Spleen (tissue), 7 donors: ENCODE results near the gene GABRG3.

ENCODE experiments used
- POLR2AphosphoS5 ChIP-seq, 3 donors: sonication (generic); formaldehyde crosslinking; IDR thresholded peaks; one replicate each; pipeline ENCODE4 v1.5.1; 2017; ENCODE audit warnings: antibody characterized with exemption in 3 of 3
- TF ChIP-seq, protein P1 (sequence below), 11 experiments: fragments of 200-600 bp in 7 of 11; fragments of 450-650 bp in 4 of 11; sonication (generic) in 4 of 11; IDR thresholded peaks in 8 of 11; conservative IDR thresholded peaks in 3 of 11; 1 replicate in 7 of 11; 2 replicates in 4 of 11; pipeline versions ENCODE4 v1.4.0 to v1.8.0; 2016 to 2021; ENCODE audit warnings: antibody characterized with exemption in 11 of 11, inconsistent platforms in 4 of 11, mild to moderate bottlenecking in 1 of 11
- donor health status: DM: no; HTN: no; CAD: no; lungs with moderate emphysema.
- donor health status: DM: no; HTN: no; CAD: no.
- donor health status: DM: no; HTN: no; CAD: no.

DNA sequence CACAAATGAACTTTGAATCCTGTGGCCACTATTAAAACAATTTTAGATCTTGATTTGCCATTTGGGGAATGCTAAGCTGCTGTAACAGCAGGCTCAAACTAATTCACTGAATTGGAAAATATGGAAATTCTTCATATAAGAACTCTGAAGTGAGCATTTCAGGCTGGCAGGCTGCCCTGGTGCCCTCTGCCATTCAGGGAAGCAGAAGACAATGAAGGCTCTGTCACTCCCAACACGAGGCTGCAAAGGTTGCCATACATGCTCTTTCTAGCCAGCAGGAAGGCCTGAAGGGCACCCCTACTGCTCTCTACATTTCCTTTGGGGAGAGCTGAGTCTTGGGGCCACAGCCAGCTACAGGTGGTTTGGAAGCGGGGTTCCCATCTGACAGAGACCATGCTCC is 88.0 kb downstream of the GABRG3 start:
- TF ChIP-seq, protein P1, sequence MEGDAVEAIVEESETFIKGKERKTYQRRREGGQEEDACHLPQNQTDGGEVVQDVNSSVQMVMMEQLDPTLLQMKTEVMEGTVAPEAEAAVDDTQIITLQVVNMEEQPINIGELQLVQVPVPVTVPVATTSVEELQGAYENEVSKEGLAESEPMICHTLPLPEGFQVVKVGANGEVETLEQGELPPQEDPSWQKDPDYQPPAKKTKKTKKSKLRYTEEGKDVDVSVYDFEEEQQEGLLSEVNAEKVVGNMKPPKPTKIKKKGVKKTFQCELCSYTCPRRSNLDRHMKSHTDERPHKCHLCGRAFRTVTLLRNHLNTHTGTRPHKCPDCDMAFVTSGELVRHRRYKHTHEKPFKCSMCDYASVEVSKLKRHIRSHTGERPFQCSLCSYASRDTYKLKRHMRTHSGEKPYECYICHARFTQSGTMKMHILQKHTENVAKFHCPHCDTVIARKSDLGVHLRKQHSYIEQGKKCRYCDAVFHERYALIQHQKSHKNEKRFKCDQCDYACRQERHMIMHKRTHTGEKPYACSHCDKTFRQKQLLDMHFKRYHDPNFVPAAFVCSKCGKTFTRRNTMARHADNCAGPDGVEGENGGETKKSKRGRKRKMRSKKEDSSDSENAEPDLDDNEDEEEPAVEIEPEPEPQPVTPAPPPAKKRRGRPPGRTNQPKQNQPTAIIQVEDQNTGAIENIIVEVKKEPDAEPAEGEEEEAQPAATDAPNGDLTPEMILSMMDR (IDR thresholded peaks at IDR 0.05 in 8 of 11, conservative IDR thresholded peaks at IDR 0.05 in 3 of 11): no peak
- no peak for TF ChIP-seq POLR2AphosphoS5 (IDR thresholded peaks at IDR 0.05)
